HG03108 (cell line): ENCODE data around the gene SLC35A5.
"Not testable (repeated sequence)": the region's sequence is repeated elsewhere in the genome, so short reads cannot be mapped to it uniquely, and the experiment has no call there.

Source experiments
- ATAC-seq: cut with Tn5 transposase; IDR thresholded peaks from one replicate; pipeline ENCODE4 v1.9.1; 2021; ENCODE audit warnings: moderate library complexity; ENCODE audit not compliant: unreplicated experiment

The SLC35A5 gene, protein sequence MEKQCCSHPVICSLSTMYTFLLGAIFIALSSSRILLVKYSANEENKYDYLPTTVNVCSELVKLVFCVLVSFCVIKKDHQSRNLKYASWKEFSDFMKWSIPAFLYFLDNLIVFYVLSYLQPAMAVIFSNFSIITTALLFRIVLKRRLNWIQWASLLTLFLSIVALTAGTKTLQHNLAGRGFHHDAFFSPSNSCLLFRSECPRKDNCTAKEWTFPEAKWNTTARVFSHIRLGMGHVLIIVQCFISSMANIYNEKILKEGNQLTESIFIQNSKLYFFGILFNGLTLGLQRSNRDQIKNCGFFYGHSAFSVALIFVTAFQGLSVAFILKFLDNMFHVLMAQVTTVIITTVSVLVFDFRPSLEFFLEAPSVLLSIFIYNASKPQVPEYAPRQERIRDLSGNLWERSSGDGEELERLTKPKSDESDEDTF

DNA sequence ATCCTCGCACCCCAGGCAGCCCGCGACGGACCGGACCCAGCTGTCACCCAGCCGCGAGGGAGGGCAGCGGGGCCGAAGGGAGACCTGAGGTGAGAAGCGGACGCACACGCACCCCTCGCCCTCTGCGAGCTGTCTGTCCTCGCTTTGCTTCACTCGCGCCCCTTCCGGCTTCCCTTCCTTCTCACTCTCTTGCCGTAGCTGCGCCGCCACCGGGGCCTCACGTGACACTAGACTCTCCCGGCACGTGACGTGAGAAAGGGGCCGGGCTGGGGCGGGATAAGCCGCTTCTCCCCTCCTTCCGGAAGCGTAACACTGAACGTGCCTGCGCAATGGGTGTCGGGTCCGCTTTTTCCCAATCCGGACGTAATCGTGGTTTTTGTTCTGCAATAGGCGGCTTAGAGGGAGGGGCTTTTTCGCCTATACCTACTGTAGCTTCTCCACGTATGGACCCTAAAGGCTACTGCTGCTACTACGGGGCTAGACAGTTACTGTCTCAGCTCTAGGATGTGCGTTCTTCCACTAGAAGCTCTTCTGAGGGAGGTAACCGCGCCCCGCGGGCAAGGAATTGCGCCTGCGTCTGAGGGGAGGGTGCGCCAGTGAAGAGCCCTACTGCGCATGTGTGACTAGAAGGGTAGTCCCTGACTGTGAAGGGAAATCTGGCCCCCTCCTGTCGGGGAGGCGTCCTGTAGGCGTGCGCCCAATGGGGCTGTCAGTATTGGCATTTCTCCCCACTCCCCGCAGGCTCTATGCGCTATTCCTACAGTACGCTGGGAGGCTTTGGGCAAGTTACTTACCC, at the start of gene SLC35A5, which contains the start of gene ATG3:
Gene SLC35A5, plus strand, starts transcription at position 312 of the 796 bp plus-strand sequence. CDS start 1,359 bp downstream, outside the sequence.
Gene ATG3, minus strand, starts transcription at position 229 of the 796 bp plus-strand sequence. CDS start 434 bp downstream, outside the sequence.
- peak; percentile 78 for ATAC-seq

DNA sequence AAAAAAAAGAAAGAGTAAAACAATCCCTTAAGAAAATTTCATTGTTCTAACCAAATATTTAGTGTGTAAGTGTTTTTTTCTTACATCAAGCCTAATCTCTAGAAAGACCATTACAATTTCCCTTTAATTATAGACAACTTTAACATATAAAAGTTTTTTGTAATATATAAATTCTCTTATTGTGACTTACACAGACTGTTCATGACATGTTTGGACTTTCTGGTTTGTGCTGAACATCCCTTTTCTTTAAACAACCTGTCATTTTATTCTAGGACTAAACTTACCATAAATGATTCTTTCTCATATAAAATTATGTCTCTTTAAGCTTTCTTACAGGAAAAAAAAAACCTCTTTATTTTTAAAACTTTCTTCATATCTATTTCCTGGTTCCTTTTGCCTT, 49.5 kb upstream of the SLC35A5 start:
- no peak for ATAC-seq

DNA sequence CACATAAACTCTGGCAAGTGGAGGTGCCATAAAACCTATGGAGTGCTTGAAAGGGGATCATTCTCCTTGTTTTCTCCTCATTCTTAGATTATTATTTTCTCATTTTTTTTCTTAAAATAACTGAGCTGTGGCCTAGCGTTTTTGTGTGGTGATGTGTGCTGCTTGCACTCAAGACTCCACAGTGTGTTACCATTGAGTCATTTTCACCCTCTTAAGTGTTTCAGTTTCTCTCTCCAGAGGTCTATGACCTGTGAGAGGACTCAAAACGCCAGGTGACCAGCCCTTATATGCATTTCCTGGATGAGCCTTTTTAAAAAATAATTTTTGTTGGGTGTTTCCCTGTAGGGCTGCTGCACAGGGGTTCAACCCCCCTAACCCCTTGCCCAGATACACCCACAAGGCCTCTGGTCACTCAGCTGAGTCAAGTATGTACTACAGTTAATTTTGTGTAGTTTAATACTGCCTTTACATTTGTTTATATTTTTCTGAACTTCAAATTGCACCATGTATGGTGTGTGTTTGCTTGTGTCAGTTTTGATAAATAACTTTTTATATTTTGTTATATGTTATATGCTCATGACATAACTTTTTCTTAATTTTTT, 47.2 kb upstream of the SLC35A5 start:
- ATAC-seq = peak; percentile 100

DNA sequence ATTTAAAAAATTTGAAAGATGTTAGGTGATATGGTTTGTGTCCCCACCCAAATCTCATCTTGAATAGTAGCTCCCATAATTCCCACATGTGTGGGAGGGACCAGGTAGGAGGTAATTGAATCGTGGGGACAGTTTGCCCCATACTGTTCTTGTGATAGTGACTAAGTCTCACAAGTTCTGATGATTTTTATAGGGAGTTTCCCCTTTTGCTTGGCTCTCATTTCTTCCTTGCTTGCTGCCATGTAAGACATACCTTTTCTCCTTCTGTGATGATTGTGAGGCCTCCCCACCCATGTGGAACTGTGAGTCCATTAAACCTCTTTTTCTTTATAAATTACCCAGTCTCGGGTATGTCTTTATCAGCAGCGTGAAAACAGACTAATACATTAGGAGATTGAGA, 42.9 kb upstream of the SLC35A5 start:
- ATAC-seq = not testable (repeated sequence)

DNA sequence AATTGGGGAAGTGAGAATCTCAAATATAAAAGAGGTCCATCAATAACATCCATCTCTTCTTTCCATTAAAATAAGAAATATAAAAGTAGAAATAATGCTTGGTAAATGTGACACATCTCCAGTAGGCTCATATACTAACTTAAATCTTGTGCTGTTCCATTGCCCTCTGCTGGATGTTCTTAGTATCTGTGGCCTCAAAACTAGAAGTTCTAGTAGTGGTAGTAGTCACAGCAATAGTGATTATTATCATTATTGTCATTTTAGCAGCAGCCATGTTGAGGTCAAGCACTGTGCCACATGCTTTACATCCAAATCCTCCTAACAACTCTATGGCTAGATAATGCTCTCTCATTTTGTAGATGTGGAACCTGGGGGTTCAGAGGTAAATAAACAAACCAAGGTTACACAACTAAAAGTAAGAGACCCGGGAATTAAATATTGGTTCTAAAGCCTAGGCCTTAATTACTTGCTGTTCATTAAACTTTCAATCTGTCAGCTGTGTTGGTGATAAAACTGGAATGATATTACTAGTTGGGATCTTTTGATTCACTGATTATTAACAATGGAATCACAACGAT, 42.3 kb upstream of the SLC35A5 start:
- no peak for ATAC-seq

DNA sequence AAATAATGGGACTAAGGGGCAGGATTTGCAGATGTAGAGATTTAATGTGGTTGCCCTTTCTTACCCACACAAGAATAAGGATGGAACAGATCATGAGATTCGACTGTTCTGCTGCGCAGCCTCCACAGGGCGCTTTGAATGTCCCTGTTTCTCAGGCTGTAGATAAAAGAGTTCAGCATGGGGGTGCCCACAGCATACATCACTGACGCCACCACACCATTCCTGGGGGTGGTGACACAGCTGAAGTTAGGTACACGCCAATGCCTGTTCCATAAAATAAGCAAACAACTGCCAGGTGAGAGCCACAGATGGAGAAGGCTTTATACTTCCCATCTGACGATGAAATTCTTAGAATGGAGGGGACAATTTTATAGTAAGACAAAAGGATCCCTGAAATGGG, 37.7 kb upstream of the SLC35A5 start:
- ATAC-seq = not testable (repeated sequence)

DNA sequence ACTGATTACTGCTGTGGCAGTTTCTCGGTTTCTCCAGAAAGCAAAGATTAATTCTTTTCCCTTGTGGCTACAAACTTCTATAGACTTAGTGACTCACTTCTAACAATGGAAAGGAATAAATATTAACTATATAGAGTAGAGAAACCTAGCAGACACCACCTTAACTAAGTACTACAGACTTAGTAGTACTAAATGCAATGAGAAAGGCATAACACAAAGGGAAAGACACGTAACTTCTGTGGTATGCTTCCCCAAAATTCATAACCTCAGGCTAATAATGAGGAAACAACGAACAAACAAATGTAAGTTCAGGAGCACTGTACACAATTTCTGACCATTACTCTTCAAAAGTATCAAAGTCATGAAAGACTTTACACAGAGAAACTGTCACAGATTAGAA, 31.3 kb upstream of the SLC35A5 start:
- ATAC-seq = no peak

DNA sequence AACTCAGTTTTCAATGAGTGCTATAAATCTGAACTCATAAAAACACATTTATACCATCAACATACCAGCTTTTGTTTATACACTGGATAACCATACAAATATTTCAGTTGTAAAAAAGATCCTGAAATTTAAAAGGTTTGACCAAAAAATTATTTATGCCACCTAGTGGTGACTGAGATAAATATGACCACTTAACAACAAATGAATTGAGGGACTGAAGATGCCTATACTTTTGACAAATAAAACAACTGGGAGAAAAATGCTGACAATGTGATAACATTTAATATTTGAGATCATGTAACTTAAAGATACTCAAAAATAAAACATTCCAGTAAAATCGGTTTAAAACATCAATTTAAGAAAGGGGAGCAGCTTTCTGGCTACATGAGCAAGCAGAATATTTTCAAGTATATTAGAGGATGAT, 30.5 kb upstream of the SLC35A5 start:
- no peak for ATAC-seq

DNA sequence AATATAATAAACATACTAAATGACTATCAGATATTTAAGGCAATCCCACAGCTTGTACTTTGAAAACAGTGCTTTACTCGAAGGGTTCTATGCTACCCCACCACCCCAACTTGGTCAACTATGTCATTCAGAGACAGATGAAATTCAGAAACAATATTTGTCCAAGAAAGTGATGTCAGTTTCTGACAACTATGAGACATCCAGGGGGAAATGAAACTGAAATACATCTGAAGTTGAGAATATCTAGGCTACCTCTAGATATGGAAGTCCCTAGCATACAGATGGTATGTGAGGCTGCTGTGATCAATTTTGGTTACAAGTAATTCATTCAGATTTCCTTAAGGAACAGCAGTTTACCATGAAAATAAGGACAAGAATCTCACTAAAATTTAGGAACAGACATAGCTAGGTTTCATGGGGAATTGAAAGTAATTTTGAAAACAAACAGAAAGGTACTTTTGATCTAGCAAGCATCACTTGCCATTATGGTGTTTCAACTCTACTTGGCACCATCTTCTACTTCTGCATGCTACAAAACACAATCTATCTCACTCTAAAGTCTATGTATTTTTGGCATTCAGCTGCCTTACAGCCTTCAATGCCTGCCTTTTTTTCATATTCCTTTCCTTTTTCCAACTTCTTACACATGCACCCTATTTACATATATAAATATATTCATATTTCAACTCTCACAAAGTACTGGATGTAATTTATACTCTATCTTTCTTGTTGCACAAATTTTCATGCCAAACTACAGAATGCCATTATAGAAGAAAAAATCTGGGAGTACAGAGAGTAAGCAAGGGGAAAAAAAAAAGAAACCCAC, 21.8 kb upstream of the SLC35A5 start:
- peak; percentile 74 for ATAC-seq

DNA sequence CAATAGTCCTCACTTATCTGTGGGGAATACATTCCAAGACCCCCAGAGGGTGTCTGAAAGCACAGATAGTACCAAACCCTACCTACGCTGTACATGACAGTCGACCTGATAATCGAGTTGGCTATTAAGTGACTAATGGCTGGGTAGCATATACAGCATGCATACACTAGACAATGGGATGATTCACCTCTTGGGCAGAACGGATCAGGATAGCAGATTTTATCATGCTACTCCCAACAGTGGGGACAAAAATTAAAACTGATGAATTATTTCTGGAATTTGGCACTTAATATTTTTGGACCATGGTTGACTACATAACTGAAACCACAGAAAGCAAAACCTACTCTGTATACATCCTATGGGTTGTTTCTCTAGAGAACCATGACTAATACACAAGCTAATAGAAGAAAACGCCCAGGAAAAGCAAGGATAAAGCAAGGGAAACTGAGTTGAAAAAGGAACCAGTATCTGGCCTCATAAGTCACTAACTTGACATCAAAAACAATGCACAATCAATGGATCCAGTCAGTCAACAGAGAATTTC, 15.6 kb upstream of the SLC35A5 start:
- ATAC-seq = no peak

DNA sequence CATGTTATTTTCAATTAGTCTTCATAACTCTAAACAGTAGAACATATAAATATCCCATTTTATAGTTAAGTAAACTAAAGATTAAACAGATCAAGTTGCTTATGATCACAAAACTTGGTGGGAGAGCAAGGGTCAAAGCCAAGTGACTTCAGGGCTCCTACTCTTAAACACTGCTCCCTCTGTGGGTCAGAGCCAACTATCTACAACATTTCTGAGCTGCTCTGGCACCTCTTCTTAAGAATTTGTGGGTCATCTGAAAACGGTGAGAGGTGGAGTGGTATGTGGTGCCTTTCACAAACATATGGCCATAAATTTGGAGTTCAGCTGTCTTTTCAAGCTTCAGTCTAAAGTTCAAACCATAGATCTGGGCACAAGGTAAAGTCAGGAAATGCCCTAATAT, 11.0 kb upstream of the SLC35A5 start:
- no peak for ATAC-seq

DNA sequence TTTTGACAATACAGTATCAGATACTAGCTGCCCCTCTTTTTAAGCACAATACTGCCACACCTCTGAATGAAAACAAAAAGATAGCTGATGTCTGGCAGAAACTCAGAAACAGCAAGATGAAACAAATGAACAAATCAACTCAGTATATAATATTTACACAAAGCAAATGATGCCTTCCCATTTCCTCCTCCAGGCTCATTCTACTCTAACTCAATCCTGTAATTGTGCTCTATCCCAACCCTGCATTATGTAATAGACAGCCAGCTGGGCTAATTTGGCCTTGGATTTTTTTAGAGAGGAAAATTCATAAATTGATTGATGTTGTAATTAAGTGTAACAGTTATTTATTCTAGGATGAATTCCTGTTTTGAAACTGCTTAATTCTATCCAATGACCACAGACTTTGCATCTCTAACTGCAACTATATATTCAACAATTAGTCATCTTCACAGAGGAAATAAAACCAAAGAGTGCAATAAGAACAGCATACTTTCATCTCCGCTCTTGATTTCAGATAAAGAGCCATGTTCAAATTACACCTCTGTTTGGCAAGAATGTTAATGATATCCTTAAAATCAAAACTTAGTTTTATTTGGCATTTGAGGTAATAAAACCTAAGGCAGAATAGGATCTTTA, 6.2 kb upstream of the SLC35A5 start:
- no peak for ATAC-seq

DNA sequence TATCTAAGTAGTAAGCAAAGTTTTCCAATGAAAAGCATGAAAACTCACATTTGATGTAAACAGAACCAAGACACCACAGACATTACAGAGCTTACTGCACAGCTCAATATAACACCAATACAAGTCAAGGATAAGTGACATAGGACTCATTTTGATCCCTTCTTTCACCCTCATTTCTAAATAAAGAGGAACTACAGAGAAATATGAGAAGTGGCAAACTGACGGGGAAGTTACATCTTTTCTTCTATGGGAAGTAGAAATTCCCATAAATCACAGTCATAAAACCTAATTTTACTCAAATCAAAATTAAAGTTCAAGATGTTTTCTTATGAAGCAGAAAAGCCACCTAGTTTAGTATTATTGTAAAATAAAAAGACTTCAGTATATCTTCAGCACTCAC, 3.9 kb upstream of the SLC35A5 start:
- ATAC-seq = no peak

DNA sequence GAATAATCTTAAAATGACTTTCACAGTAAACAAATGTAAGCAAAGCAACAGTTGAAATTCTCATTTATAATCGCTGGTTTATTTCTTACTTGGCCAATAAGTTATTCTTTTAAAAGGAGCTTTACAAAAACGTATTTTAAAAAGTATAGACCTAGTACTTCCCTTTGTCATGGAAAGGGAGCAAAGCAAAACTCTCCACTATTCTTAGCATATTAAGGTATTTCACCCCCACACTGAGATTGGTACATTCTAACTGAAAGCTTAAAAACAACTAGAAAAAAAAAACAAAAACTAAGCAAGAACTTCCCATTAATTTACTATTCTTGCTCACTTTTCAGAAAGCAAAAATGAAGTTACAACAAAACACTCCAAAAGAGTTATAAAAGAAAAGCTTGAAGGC, 1.5 kb upstream of the SLC35A5 start:
- no peak for ATAC-seq

DNA sequence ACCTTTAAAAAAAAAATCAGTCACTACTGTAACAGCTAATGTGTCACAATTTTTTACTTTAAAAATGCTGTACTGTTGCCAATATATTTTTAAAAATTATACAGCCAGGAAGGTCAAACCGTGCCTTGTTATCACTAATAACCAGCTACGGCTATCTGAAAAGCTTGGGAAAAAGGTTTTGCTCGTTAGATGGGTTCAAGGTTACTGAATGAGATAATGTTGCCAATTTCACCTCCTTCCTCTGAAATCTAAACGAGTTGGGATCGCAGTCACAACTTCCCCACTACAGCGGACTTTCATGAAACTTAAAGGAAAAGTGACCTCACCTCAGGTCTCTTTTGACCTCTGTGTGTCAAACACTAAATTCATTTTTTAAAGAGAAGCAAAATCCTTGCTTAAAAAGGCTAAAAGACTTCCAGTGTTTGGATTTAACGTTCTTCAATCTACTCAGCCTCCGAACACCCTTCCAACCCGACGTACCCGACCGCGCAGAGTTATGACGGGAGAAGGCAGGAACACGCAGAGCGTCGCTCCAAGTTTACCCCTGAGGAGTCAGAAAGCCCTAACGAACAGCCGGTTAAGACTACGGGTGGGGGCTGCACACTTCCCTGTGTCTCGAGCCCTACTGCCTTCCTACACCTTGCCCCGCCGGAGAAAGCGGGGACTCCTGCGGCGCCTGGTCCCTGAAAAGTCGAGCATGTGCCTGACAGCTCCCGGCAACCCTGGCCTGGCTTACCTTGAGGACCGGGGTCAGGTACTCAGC, 943 bp upstream of the SLC35A5 start:
- ATAC-seq = peak; percentile 16

DNA sequence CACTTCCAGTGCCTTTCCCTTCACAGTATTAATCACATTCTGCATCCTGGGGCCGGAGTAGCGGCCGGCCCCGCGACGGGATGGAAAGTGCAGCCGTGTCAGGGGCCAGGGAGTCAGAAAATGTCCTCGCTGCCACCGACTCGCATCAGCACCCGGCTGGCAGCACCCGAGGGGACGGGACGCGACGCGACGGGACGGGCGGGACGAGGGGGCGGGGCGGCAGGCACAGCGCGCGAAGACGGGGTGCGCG, 436 bp upstream of the SLC35A5 start:
- ATAC-seq = peak; percentile 29

DNA sequence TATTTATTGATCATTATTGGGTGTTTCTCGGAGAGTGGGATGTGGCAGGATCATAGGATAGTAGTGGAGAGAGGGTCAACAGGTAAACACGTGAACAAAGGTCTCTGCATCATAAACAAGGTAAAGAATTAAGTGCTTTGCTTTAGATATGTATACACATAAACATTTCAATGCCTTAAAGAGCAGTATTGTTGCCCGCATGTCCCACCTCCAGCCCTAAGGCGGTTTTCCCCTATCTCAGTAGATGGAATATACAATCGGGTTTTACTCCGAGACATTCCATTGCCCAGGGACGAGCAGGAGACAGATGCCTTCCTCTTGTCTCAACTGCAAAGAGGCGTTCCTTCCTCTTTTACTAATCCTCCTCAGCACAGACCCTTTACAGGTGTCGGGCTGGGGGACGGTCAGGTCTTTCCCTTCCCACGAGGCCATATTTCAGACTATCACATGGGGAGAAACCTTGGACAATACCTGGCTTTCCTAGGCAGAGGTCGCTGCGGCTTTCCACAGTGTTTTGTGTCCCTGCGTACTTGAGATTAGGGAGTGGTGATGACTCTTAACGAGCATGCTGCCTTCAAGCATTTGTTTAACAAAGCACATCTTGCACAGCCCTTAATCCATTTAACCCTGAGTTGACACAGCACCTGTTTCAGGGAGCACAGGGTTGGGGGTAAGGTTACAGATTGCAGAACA, 2.5 kb downstream of the SLC35A5 start:
- not testable (repeated sequence) for ATAC-seq

DNA sequence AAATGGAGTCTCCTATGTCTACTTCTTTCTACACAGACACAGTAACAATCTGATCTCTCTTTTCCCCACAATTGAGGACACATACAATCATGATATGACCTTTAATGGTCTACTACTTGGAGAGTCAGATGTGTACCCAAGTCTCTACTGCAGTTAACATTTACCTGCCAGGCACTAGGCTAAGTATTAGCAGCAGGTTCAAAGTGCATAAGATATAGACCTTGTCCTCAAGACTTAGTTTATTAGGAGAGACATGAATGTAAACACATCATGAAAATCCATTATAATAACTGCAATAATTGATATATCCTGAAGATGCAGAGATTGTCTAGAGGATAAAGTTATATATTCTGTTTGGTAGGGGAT, 3.1 kb downstream of the SLC35A5 start:
- ATAC-seq = no peak

DNA sequence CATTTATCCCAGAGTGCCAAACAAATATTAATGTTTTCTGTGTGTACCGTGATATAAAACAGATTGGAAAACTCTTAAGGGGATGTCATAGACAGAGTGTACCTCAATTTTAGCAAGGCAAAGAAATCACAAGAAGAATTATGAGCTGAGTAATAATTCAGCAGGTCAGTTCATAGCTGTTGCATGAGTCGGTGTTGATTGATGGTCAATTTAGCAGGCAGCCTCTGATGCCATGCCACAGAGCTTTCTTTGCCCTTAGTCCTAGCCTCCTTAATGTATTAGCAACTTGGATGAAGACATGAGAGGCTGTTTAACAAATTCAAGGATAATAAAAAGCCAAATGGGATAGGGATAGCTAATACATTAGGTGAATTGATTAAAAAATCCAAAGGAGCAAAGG, 6.8 kb downstream of the SLC35A5 start:
- no peak for ATAC-seq
